ENCODE results near the gene MYCN. TPM values are rescaled to one million over a fixed set of nuclear protein-coding genes. Genes with fewer than 3 reads are reported as not detected.

MYCN gene
- total and polyA plus RNA-seq, 4 donors = 0.16 to 1.3 TPM; not detected in 2

DNA sequence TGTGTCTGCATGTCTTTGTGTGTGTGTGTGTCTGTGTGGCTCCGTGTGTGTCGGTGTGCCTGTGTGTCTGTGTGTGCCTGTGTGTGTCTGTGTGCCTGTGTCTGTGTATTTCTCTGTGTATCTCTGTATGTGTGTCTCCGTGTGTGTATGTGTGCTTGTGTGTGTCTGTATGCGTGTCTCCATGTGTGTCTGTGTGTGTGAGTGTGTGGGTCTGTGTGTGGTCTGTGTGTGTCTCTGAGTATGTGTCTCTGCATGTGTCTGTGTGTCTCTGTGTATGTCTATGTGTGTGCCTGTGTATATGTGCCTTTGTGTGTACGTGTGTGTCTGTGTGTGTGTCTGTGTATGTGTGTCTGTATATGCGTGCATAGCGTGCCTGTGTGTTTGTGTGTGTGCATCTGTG is 45.2 kb downstream of the MYCN start:
- Histone ChIP-seq H3K27ac (ENCODE audit: low read depth in 1 of 2, low read length in 2 of 2) (no peak overlapping the region), H3K27me3 (ENCODE audit: control insufficient read depth in 4 of 4, insufficient read depth in 4 of 4, low read length in 3 of 4) (no peaks in the 10 kb centered on the region), H3K36me3 (ENCODE audit: control insufficient read depth in 4 of 4, insufficient read depth in 3 of 4, low read depth in 1 of 4, low read length in 3 of 4) (no peaks in the 10 kb centered on the region), H3K4me1 (ENCODE audit: control insufficient read depth in 4 of 4, insufficient read depth in 4 of 4, low read length in 3 of 4) (no peaks in the 10 kb centered on the region), H3K9ac (ENCODE audit: low read depth in 1 of 2, low read length in 2 of 2) (no peak overlapping the region), H3K4me3 (ENCODE audit: low read depth in 1 of 3, low read length in 3 of 3) (no peak overlapping the region), H3K9me3 (ENCODE audit: control insufficient read depth in 4 of 4, low read length in 3 of 4) (no peaks in the 10 kb centered on the region)
- no peak for DNase-seq (ENCODE audit: low spot score)
- no peak for TF ChIP-seq SP1 (IDR thresholded peaks at IDR 0.05)
- TF ChIP-seq GABPA (IDR thresholded peaks at IDR 0.05 in 1 of 2, conservative IDR thresholded peaks at IDR 0.05 in 1 of 2) = no peak
- TF ChIP-seq, protein P1, sequence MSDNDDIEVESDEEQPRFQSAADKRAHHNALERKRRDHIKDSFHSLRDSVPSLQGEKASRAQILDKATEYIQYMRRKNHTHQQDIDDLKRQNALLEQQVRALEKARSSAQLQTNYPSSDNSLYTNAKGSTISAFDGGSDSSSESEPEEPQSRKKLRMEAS (IDR thresholded peaks at IDR 0.05) = no peak
- TF ChIP-seq RAD21 (IDR thresholded peaks at IDR 0.05) = no peak
- no peak for TF ChIP-seq HNF4G (IDR thresholded peaks at IDR 0.05)
- TF ChIP-seq NR2F2 (IDR thresholded peaks at IDR 0.05) = no peak
- no peak for TF ChIP-seq TAF1 (conservative IDR thresholded peaks at IDR 0.05)
- TF ChIP-seq, protein P2, sequence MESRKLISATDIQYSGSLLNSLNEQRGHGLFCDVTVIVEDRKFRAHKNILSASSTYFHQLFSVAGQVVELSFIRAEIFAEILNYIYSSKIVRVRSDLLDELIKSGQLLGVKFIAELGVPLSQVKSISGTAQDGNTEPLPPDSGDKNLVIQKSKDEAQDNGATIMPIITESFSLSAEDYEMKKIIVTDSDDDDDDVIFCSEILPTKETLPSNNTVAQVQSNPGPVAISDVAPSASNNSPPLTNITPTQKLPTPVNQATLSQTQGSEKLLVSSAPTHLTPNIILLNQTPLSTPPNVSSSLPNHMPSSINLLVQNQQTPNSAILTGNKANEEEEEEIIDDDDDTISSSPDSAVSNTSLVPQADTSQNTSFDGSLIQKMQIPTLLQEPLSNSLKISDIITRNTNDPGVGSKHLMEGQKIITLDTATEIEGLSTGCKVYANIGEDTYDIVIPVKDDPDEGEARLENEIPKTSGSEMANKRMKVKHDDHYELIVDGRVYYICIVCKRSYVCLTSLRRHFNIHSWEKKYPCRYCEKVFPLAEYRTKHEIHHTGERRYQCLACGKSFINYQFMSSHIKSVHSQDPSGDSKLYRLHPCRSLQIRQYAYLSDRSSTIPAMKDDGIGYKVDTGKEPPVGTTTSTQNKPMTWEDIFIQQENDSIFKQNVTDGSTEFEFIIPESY (IDR thresholded peaks at IDR 0.05) = no peak
- TF ChIP-seq YY1 (IDR thresholded peaks at IDR 0.05) = no peak
- no peak for TF ChIP-seq RXRA (IDR thresholded peaks at IDR 0.05)
- TF ChIP-seq, protein P3, sequence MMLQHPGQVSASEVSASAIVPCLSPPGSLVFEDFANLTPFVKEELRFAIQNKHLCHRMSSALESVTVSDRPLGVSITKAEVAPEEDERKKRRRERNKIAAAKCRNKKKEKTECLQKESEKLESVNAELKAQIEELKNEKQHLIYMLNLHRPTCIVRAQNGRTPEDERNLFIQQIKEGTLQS (IDR thresholded peaks at IDR 0.05) = no peak
- TF ChIP-seq JUND (IDR thresholded peaks at IDR 0.05) = no peak
- no peak for TF ChIP-seq FOXA2 (IDR thresholded peaks at IDR 0.05)
- no peak for TF ChIP-seq FOXA1 (IDR thresholded peaks at IDR 0.05)
- TF ChIP-seq EGR1 (IDR thresholded peaks at IDR 0.05; ENCODE audit: low read depth in 2 of 2) = no peak
- 95% methylated on average over 7 of the region's 7 CpGs for WGBS

DNA sequence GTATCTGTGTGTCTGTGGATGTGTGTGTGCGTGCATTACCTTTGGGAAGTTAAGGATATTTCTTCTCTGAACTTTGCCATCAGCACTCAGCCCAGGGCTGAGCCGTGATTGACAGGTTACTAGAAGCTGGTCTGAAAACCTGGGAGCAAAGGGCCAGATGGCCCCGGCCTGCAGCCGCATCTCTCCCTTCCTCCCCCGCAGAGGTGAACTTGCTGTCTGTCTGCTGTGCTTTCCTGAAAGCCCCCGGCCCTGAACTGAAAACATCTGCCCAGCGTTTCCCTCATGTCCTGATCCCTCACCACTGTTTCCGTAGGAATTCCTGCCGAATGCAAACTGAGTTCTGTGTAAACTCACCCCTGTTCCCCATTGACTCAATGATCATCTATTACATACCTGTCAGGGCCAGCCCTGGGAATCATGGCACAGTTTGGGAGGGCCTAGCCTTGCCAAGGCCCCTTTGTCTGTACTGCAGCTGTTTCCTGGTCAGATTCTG is 45.8 kb downstream of the MYCN start:
- Histone ChIP-seq H3K4me3 (ENCODE audit: low read depth in 1 of 3, low read length in 3 of 3) (no peak overlapping the region), H3K4me1 (ENCODE audit: control insufficient read depth in 4 of 4, insufficient read depth in 4 of 4, low read length in 3 of 4) (no peaks in the 10 kb centered on the region), H3K27ac (ENCODE audit: low read depth in 1 of 2, low read length in 2 of 2) (no peak overlapping the region), H3K27me3 (ENCODE audit: control insufficient read depth in 4 of 4, insufficient read depth in 4 of 4, low read length in 3 of 4) (no peaks in the 10 kb centered on the region), H3K9ac (ENCODE audit: low read depth in 1 of 2, low read length in 2 of 2) (no peak overlapping the region), H3K9me3 (ENCODE audit: control insufficient read depth in 4 of 4, low read length in 3 of 4) (no peaks in the 10 kb centered on the region), H3K36me3 (ENCODE audit: control insufficient read depth in 4 of 4, insufficient read depth in 3 of 4, low read depth in 1 of 4, low read length in 3 of 4) (no peaks in the 10 kb centered on the region)
- WGBS = 66% methylated on average over 9 of the region's 9 CpGs
- DNase-seq (ENCODE audit: low spot score) = no peak
- TF ChIP-seq RAD21 (IDR thresholded peaks at IDR 0.05) = no peak
- TF ChIP-seq GABPA (IDR thresholded peaks at IDR 0.05 in 1 of 2, conservative IDR thresholded peaks at IDR 0.05 in 1 of 2) = no peak
- TF ChIP-seq FOXA2 (IDR thresholded peaks at IDR 0.05) = no peak
- TF ChIP-seq, protein P2 (IDR thresholded peaks at IDR 0.05) = no peak
- TF ChIP-seq, protein P4, sequence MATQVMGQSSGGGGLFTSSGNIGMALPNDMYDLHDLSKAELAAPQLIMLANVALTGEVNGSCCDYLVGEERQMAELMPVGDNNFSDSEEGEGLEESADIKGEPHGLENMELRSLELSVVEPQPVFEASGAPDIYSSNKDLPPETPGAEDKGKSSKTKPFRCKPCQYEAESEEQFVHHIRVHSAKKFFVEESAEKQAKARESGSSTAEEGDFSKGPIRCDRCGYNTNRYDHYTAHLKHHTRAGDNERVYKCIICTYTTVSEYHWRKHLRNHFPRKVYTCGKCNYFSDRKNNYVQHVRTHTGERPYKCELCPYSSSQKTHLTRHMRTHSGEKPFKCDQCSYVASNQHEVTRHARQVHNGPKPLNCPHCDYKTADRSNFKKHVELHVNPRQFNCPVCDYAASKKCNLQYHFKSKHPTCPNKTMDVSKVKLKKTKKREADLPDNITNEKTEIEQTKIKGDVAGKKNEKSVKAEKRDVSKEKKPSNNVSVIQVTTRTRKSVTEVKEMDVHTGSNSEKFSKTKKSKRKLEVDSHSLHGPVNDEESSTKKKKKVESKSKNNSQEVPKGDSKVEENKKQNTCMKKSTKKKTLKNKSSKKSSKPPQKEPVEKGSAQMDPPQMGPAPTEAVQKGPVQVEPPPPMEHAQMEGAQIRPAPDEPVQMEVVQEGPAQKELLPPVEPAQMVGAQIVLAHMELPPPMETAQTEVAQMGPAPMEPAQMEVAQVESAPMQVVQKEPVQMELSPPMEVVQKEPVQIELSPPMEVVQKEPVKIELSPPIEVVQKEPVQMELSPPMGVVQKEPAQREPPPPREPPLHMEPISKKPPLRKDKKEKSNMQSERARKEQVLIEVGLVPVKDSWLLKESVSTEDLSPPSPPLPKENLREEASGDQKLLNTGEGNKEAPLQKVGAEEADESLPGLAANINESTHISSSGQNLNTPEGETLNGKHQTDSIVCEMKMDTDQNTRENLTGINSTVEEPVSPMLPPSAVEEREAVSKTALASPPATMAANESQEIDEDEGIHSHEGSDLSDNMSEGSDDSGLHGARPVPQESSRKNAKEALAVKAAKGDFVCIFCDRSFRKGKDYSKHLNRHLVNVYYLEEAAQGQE (IDR thresholded peaks at IDR 0.05) = no peak
- no peak for TF ChIP-seq EGR1 (IDR thresholded peaks at IDR 0.05; ENCODE audit: low read depth in 2 of 2)
- TF ChIP-seq, protein P3 (IDR thresholded peaks at IDR 0.05) = no peak
- no peak for TF ChIP-seq FOXA1 (IDR thresholded peaks at IDR 0.05)
- TF ChIP-seq NR2F2 (IDR thresholded peaks at IDR 0.05) = no peak
- TF ChIP-seq HNF4G (IDR thresholded peaks at IDR 0.05) = no peak
- no peak for TF ChIP-seq SP1 (IDR thresholded peaks at IDR 0.05)
- TF ChIP-seq RXRA (IDR thresholded peaks at IDR 0.05) = no peak
- TF ChIP-seq, protein P1 (IDR thresholded peaks at IDR 0.05) = no peak
- no peak for TF ChIP-seq TAF1 (conservative IDR thresholded peaks at IDR 0.05)
- TF ChIP-seq JUND (IDR thresholded peaks at IDR 0.05) = no peak
- no peak for TF ChIP-seq HNF4A (conservative IDR thresholded peaks at IDR 0.05)
- TF ChIP-seq YY1 (IDR thresholded peaks at IDR 0.05) = no peak
- TF ChIP-seq, protein P5, sequence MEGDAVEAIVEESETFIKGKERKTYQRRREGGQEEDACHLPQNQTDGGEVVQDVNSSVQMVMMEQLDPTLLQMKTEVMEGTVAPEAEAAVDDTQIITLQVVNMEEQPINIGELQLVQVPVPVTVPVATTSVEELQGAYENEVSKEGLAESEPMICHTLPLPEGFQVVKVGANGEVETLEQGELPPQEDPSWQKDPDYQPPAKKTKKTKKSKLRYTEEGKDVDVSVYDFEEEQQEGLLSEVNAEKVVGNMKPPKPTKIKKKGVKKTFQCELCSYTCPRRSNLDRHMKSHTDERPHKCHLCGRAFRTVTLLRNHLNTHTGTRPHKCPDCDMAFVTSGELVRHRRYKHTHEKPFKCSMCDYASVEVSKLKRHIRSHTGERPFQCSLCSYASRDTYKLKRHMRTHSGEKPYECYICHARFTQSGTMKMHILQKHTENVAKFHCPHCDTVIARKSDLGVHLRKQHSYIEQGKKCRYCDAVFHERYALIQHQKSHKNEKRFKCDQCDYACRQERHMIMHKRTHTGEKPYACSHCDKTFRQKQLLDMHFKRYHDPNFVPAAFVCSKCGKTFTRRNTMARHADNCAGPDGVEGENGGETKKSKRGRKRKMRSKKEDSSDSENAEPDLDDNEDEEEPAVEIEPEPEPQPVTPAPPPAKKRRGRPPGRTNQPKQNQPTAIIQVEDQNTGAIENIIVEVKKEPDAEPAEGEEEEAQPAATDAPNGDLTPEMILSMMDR (IDR thresholded peaks at IDR 0.05; ENCODE audit: low read depth, low read length, missing input control) = no peak
